SK-N-SH (cell line): ENCODE measurements around the gene TTC28.

Source experiments
- EP300 ChIP-seq, 2 experiments: IDR thresholded peaks; 2 replicates each; pipeline versions ENCODE4 v1.4.0 to v1.6.1; 2012; ENCODE audit warnings: borderline replicate concordance in 1 of 2, low read depth in 1 of 2, low read length in 1 of 2
- EZH2phosphoT487 ChIP-seq: fragments of 200-600 bp; sonication (generic); IDR thresholded peaks from 2 replicates; pipeline ENCODE4 v1.6.1; 2017; ENCODE audit warnings: low read depth, mixed run types, mild to moderate bottlenecking, antibody characterized with exemption, moderate library complexity, borderline replicate concordance
- PBX3 ChIP-seq: IDR thresholded peaks from 2 replicates; pipeline ENCODE4; 2012
- POLR2AphosphoS5 ChIP-seq: IDR thresholded peaks from 2 replicates; pipeline ENCODE4 v1.6.1; 2012; ENCODE audit warnings: low read depth, low read length
- TAF1 ChIP-seq: IDR thresholded peaks from 2 replicates; pipeline ENCODE4 v1.6.1; 2012; ENCODE audit warnings: low read depth, mild to moderate bottlenecking, low read length, moderate library complexity, borderline replicate concordance
- TCF12 ChIP-seq: IDR thresholded peaks from 2 replicates; pipeline ENCODE4 v1.4.0; 2012
- TEAD4 ChIP-seq: IDR thresholded peaks from 2 replicates; pipeline ENCODE4 v1.4.0; 2012; ENCODE audit warnings: mild to moderate bottlenecking, borderline replicate concordance; ENCODE audit not compliant: insufficient read depth
- TF ChIP-seq, protein P1 (sequence below): fragments of 200-600 bp; sonication (generic); IDR thresholded peaks from 2 replicates; pipeline ENCODE4 v1.6.1; 2017; ENCODE audit warnings: antibody characterized with exemption, mild to moderate bottlenecking, moderate library complexity
- TF ChIP-seq, protein P2 (sequence below): IDR thresholded peaks from 2 replicates; pipeline ENCODE4 v1.4.0; 2012; ENCODE audit warnings: low read depth, borderline replicate concordance

GRCh38 chr22:28188178-28188879, 491.3 kb downstream of the TTC28 start:
- TF ChIP-seq, protein P1, sequence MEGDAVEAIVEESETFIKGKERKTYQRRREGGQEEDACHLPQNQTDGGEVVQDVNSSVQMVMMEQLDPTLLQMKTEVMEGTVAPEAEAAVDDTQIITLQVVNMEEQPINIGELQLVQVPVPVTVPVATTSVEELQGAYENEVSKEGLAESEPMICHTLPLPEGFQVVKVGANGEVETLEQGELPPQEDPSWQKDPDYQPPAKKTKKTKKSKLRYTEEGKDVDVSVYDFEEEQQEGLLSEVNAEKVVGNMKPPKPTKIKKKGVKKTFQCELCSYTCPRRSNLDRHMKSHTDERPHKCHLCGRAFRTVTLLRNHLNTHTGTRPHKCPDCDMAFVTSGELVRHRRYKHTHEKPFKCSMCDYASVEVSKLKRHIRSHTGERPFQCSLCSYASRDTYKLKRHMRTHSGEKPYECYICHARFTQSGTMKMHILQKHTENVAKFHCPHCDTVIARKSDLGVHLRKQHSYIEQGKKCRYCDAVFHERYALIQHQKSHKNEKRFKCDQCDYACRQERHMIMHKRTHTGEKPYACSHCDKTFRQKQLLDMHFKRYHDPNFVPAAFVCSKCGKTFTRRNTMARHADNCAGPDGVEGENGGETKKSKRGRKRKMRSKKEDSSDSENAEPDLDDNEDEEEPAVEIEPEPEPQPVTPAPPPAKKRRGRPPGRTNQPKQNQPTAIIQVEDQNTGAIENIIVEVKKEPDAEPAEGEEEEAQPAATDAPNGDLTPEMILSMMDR = no peak
- TF ChIP-seq TCF12 (no peak), POLR2AphosphoS5 (no peak), PBX3 (no peak), EZH2phosphoT487 (no peak), TAF1 (no peak), TEAD4 (no peak), EP300 (IDR thresholded peaks at IDR 0.05; ENCODE audit: borderline replicate concordance in 1 of 2, low read depth in 1 of 2, low read length in 1 of 2) (no peak)
- TF ChIP-seq, protein P2, sequence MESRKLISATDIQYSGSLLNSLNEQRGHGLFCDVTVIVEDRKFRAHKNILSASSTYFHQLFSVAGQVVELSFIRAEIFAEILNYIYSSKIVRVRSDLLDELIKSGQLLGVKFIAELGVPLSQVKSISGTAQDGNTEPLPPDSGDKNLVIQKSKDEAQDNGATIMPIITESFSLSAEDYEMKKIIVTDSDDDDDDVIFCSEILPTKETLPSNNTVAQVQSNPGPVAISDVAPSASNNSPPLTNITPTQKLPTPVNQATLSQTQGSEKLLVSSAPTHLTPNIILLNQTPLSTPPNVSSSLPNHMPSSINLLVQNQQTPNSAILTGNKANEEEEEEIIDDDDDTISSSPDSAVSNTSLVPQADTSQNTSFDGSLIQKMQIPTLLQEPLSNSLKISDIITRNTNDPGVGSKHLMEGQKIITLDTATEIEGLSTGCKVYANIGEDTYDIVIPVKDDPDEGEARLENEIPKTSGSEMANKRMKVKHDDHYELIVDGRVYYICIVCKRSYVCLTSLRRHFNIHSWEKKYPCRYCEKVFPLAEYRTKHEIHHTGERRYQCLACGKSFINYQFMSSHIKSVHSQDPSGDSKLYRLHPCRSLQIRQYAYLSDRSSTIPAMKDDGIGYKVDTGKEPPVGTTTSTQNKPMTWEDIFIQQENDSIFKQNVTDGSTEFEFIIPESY = no peak
